GM12872 (cell line): ENCODE measurements around the gene CCT5.

Experiments used
- TF ChIP-seq, protein P1 (sequence below): IDR thresholded peaks from 3 replicates; pipeline ENCODE4 v1.5.1; 2011; ENCODE audit warnings: low read depth, mild to moderate bottlenecking, low read length, moderate library complexity; ENCODE audit not compliant: insufficient read depth

The CCT5 gene

DNA sequence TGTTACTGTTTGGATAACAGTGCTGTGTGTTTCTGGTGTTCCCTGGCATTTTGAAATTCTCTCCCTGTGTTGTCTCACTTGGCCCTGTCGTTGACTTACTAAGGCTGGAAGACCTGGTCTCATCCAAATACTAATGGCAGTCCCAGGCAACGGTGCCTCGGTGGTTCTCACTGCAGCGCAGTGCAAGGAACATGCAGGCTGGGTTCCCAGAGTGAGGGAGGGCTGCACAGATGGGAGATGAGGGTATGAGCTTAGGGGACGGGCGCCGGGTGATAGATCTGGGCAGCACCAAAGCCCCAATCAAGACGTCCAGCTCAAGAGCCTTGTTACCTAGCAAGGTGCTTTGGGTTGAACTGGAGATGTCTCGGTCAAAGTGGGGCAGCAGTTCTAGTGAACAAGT, 11.0 kb downstream of the CCT5 start:
- TF ChIP-seq, protein P1, sequence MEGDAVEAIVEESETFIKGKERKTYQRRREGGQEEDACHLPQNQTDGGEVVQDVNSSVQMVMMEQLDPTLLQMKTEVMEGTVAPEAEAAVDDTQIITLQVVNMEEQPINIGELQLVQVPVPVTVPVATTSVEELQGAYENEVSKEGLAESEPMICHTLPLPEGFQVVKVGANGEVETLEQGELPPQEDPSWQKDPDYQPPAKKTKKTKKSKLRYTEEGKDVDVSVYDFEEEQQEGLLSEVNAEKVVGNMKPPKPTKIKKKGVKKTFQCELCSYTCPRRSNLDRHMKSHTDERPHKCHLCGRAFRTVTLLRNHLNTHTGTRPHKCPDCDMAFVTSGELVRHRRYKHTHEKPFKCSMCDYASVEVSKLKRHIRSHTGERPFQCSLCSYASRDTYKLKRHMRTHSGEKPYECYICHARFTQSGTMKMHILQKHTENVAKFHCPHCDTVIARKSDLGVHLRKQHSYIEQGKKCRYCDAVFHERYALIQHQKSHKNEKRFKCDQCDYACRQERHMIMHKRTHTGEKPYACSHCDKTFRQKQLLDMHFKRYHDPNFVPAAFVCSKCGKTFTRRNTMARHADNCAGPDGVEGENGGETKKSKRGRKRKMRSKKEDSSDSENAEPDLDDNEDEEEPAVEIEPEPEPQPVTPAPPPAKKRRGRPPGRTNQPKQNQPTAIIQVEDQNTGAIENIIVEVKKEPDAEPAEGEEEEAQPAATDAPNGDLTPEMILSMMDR, result no peak

DNA sequence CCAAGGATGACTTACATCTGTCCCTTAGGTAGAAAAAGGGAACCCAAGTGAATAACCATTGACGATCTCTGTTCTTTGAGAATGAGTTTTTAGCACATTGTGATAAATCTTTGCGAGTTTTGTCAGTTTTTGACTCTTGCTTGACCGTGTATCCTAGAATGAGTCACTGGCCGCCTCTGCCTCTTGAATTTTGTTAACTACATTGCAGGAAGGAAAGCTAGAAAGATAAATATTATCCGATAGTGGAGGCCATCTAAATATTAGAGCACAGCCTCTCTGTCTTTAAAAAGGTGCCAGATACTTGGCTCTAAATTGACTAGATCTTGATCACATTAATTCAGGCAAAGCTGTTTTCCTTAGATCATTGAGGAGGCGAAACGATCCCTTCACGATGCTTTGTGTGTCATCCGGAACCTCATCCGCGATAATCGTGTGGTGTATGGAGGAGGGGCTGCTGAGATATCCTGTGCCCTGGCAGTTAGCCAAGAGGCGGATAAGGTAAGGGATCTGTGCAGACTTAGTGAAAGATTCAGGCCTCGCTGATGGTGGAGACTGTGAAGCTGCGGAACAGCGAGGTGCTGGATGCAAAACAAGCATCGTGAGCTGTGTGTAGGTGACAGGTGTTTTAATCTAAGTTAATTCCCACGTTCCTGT, 12.2 kb downstream of the CCT5 start:
- TF ChIP-seq, protein P1, result no peak

- TF ChIP-seq, protein P1, result no peak
These were observed 12.9 kb downstream of the CCT5 start for GRCh38 chr5:10262995-10263394.

GRCh38 chr5:10264604-10265003, 14.5 kb downstream of the CCT5 start:
- TF ChIP-seq, protein P1, result no peak

- TF ChIP-seq, protein P1, result no peak
These were observed 15.4 kb downstream of the CCT5 start for GRCh38 chr5:10265245-10266109.

- TF ChIP-seq, protein P1, result no peak
These were observed 16.1 kb downstream of the CCT5 start for GRCh38 chr5:10266137-10266536.

- TF ChIP-seq, protein P1, result no peak
These were observed 16.8 kb downstream of the CCT5 start for GRCh38 chr5:10266839-10267238.
